ENCODE measurements around the gene ASRGL1. TPM values are rescaled to one million over a fixed set of nuclear protein-coding genes. Genes with fewer than 3 reads are reported as not detected.

ASRGL1 gene
- total RNA-seq, 1 experiment from 2014 or later = not detected

GRCh38 chr11:62399172-62399877, 62.1 kb downstream of the ASRGL1 start:
- H3K4me1 ChIP-seq (ENCODE audit: low read length) = no peaks in the 10 kb centered on the region
- H3K9me3 ChIP-seq (ENCODE audit: low read length) = no peaks in the 10 kb centered on the region
- no peaks in the 10 kb centered on the region for H3K79me2 ChIP-seq (ENCODE audit: low read length)
- H2AFZ ChIP-seq (ENCODE audit: low read length) = no peak overlapping the region
- no peak overlapping the region for H3K27ac ChIP-seq (ENCODE audit: low read length)
- no peaks in the 10 kb centered on the region for H3K36me3 ChIP-seq (ENCODE audit: insufficient read depth, low read length)
- H3K4me2 ChIP-seq (ENCODE audit: low read depth, low read length, poor library complexity, severe bottlenecking) = no peak overlapping the region
- H3K27me3 ChIP-seq (ENCODE audit: low read length) = no peaks in the 10 kb centered on the region
- H4K20me1 ChIP-seq (ENCODE audit: insufficient read depth, low read depth, low read length) = no peaks in the 10 kb centered on the region
- DNase-seq = no peak
- no peak overlapping the region for H3K4me3 ChIP-seq (ENCODE audit: low read length)
- H3K9ac ChIP-seq (ENCODE audit: low read length) = no peak overlapping the region
- H3K9me2 ChIP-seq (replicated peaks; ENCODE audit: insufficient read depth, low read length) = no peaks in the 10 kb centered on the region

GRCh38 chr11:62399878-62400266, 62.6 kb downstream of the ASRGL1 start:
- no peaks in the 10 kb centered on the region for H3K36me3 ChIP-seq (ENCODE audit: insufficient read depth, low read length)
- H3K4me2 ChIP-seq (ENCODE audit: low read depth, low read length, poor library complexity, severe bottlenecking) = no peak overlapping the region
- H4K20me1 ChIP-seq (ENCODE audit: insufficient read depth, low read depth, low read length) = no peaks in the 10 kb centered on the region
- DNase-seq = no peak
- H3K27me3 ChIP-seq (ENCODE audit: low read length) = no peaks in the 10 kb centered on the region
- no peak overlapping the region for H3K27ac ChIP-seq (ENCODE audit: low read length)
- no peaks in the 10 kb centered on the region for H3K9me3 ChIP-seq (ENCODE audit: low read length)
- H3K79me2 ChIP-seq (ENCODE audit: low read length) = no peaks in the 10 kb centered on the region
- H3K9me2 ChIP-seq (replicated peaks; ENCODE audit: insufficient read depth, low read length) = no peaks in the 10 kb centered on the region
- no peak overlapping the region for H3K9ac ChIP-seq (ENCODE audit: low read length)
- no peaks in the 10 kb centered on the region for H3K4me1 ChIP-seq (ENCODE audit: low read length)
- H2AFZ ChIP-seq (ENCODE audit: low read length) = no peak overlapping the region
- no peak overlapping the region for H3K4me3 ChIP-seq (ENCODE audit: low read length)

GRCh38 chr11:62400281-62400680, 63.0 kb downstream of the ASRGL1 start:
- Histone ChIP-seq H3K4me2 (ENCODE audit: low read depth, low read length, poor library complexity, severe bottlenecking) (no peak overlapping the region), H3K9me3 (ENCODE audit: low read length) (no peaks in the 10 kb centered on the region), H2AFZ (ENCODE audit: low read length) (no peak overlapping the region), H3K27ac (ENCODE audit: low read length) (no peak overlapping the region), H4K20me1 (ENCODE audit: insufficient read depth, low read depth, low read length) (no peaks in the 10 kb centered on the region), H3K36me3 (ENCODE audit: insufficient read depth, low read length) (no peaks in the 10 kb centered on the region), H3K4me3 (ENCODE audit: low read length) (no peak overlapping the region), H3K79me2 (ENCODE audit: low read length) (no peaks in the 10 kb centered on the region), H3K9ac (ENCODE audit: low read length) (no peak overlapping the region), H3K9me2 (replicated peaks; ENCODE audit: insufficient read depth, low read length) (no peaks in the 10 kb centered on the region), H3K27me3 (ENCODE audit: low read length) (no peaks in the 10 kb centered on the region), H3K4me1 (ENCODE audit: low read length) (no peaks in the 10 kb centered on the region)
- no peak for DNase-seq

GRCh38 chr11:62400760-62401159, 63.5 kb downstream of the ASRGL1 start:
- no peaks in the 10 kb centered on the region for H3K36me3 ChIP-seq (ENCODE audit: insufficient read depth, low read length)
- no peak for DNase-seq
- no peaks in the 10 kb centered on the region for H3K4me1 ChIP-seq (ENCODE audit: low read length)
- no peaks in the 10 kb centered on the region for H3K79me2 ChIP-seq (ENCODE audit: low read length)
- no peaks in the 10 kb centered on the region for H3K9me2 ChIP-seq (replicated peaks; ENCODE audit: insufficient read depth, low read length)
- no peaks in the 10 kb centered on the region for H3K27me3 ChIP-seq (ENCODE audit: low read length)
- no peaks in the 10 kb centered on the region for H3K9me3 ChIP-seq (ENCODE audit: low read length)
- H4K20me1 ChIP-seq (ENCODE audit: insufficient read depth, low read depth, low read length) = no peaks in the 10 kb centered on the region
- H2AFZ ChIP-seq (ENCODE audit: low read length) = no peak overlapping the region
- H3K4me2 ChIP-seq (ENCODE audit: low read depth, low read length, poor library complexity, severe bottlenecking) = no peak overlapping the region
- no peak overlapping the region for H3K9ac ChIP-seq (ENCODE audit: low read length)
- no peak overlapping the region for H3K4me3 ChIP-seq (ENCODE audit: low read length)
- no peak overlapping the region for H3K27ac ChIP-seq (ENCODE audit: low read length)

- Histone ChIP-seq H4K20me1 (ENCODE audit: insufficient read depth, low read depth, low read length) (no peaks in the 10 kb centered on the region), H3K4me1 (ENCODE audit: low read length) (no peaks in the 10 kb centered on the region), H3K79me2 (ENCODE audit: low read length) (no peaks in the 10 kb centered on the region), H2AFZ (ENCODE audit: low read length) (no peak overlapping the region), H3K9me2 (replicated peaks; ENCODE audit: insufficient read depth, low read length) (no peaks in the 10 kb centered on the region), H3K4me2 (ENCODE audit: low read depth, low read length, poor library complexity, severe bottlenecking) (no peak overlapping the region), H3K9me3 (ENCODE audit: low read length) (no peaks in the 10 kb centered on the region), H3K27ac (ENCODE audit: low read length) (no peak overlapping the region), H3K4me3 (ENCODE audit: low read length) (no peak overlapping the region), H3K9ac (ENCODE audit: low read length) (no peak overlapping the region), H3K27me3 (ENCODE audit: low read length) (no peaks in the 10 kb centered on the region), H3K36me3 (ENCODE audit: insufficient read depth, low read length) (no peaks in the 10 kb centered on the region)
- DNase-seq = no peak
Observed at GRCh38 chr11:62401356-62401755, 64.1 kb downstream of the ASRGL1 start.

- H2AFZ ChIP-seq (ENCODE audit: low read length) = no peak overlapping the region
Observed at GRCh38 chr11:62401811-62402210, 64.6 kb downstream of the ASRGL1 start.

GRCh38 chr11:62402226-62402959, 65.1 kb downstream of the ASRGL1 start:
- Histone ChIP-seq H3K36me3 (ENCODE audit: insufficient read depth, low read length) (no peaks in the 10 kb centered on the region), H3K27ac (ENCODE audit: low read length) (no peak overlapping the region), H3K9me3 (ENCODE audit: low read length) (no peaks in the 10 kb centered on the region), H2AFZ (ENCODE audit: low read length) (no peak overlapping the region), H3K4me2 (ENCODE audit: low read depth, low read length, poor library complexity, severe bottlenecking) (no peak overlapping the region), H3K9me2 (replicated peaks; ENCODE audit: insufficient read depth, low read length) (no peaks in the 10 kb centered on the region), H3K4me1 (ENCODE audit: low read length) (no peaks in the 10 kb centered on the region), H3K27me3 (ENCODE audit: low read length) (no peaks in the 10 kb centered on the region), H3K79me2 (ENCODE audit: low read length) (no peaks in the 10 kb centered on the region), H3K9ac (ENCODE audit: low read length) (no peak overlapping the region), H4K20me1 (ENCODE audit: insufficient read depth, low read depth, low read length) (no peaks in the 10 kb centered on the region), H3K4me3 (ENCODE audit: low read length) (no peak overlapping the region)
- no peak for DNase-seq

More at GRCh38 chr11:62401811-62402210, 64.6 kb downstream of the ASRGL1 start:
- no peak overlapping the region for H3K4me2 ChIP-seq (ENCODE audit: low read depth, low read length, poor library complexity, severe bottlenecking)
- H3K79me2 ChIP-seq (ENCODE audit: low read length) = no peaks in the 10 kb centered on the region
- H3K27me3 ChIP-seq (ENCODE audit: low read length) = no peaks in the 10 kb centered on the region
- no peaks in the 10 kb centered on the region for H3K36me3 ChIP-seq (ENCODE audit: insufficient read depth, low read length)
- H3K9ac ChIP-seq (ENCODE audit: low read length) = no peak overlapping the region
- no peak overlapping the region for H3K27ac ChIP-seq (ENCODE audit: low read length)
- H4K20me1 ChIP-seq (ENCODE audit: insufficient read depth, low read depth, low read length) = no peaks in the 10 kb centered on the region
- no peak overlapping the region for H3K4me3 ChIP-seq (ENCODE audit: low read length)
- H3K9me2 ChIP-seq (replicated peaks; ENCODE audit: insufficient read depth, low read length) = no peaks in the 10 kb centered on the region
- no peak for DNase-seq
- H3K4me1 ChIP-seq (ENCODE audit: low read length) = no peaks in the 10 kb centered on the region
- no peaks in the 10 kb centered on the region for H3K9me3 ChIP-seq (ENCODE audit: low read length)

GRCh38 chr11:62402960-62403730, 65.9 kb downstream of the ASRGL1 start:
- Histone ChIP-seq H3K27ac (ENCODE audit: low read length) (no peak overlapping the region), H3K4me3 (ENCODE audit: low read length) (no peak overlapping the region)

More at GRCh38 chr11:62402960-62403730, 65.9 kb downstream of the ASRGL1 start:
- Histone ChIP-seq H3K4me1 (ENCODE audit: low read length) (no peaks in the 10 kb centered on the region), H4K20me1 (ENCODE audit: insufficient read depth, low read depth, low read length) (no peaks in the 10 kb centered on the region), H3K9ac (ENCODE audit: low read length) (no peak overlapping the region), H3K4me2 (ENCODE audit: low read depth, low read length, poor library complexity, severe bottlenecking) (no peak overlapping the region), H3K9me3 (ENCODE audit: low read length) (no peaks in the 10 kb centered on the region), H3K79me2 (ENCODE audit: low read length) (no peaks in the 10 kb centered on the region), H3K9me2 (replicated peaks; ENCODE audit: insufficient read depth, low read length) (no peaks in the 10 kb centered on the region), H2AFZ (ENCODE audit: low read length) (no peak overlapping the region), H3K36me3 (ENCODE audit: insufficient read depth, low read length) (no peaks in the 10 kb centered on the region), H3K27me3 (ENCODE audit: low read length) (no peaks in the 10 kb centered on the region)
- DNase-seq = no peak

Measured in Karpas-422 (cell line).